Astrocyte (in vitro differentiated cells and primary cell): ENCODE results near the gene TMUB1. TPM values are rescaled to one million over a fixed set of nuclear protein-coding genes. Genes with fewer than 3 reads are reported as not detected.
A peak's percentile ranks its signal among the peaks of the same experiment; 100 is the strongest.

Source experiments
- DNase-seq: peaks from one replicate; pipeline ENCODE4 v3.0.0-alpha.2; 2010; ENCODE audit warnings: low read depth
- FAIRE-seq: peaks from 2 replicates; lab custom pipeline; 2011; peaks lifted over from hg19 to GRCh38; lab: Jason Lieb, UNC
- H2AFZ ChIP-seq: 2 replicates; pipeline ENCODE4 v1.6.0; 2012; ENCODE audit warnings: low read depth, low read length, inconsistent platforms
- H3K27ac ChIP-seq: 2 replicates; pipeline ENCODE4 v1.5.1; 2011; ENCODE audit warnings: low read depth, low read length, inconsistent platforms
- H3K27me3 ChIP-seq: 2 replicates; pipeline ENCODE4 v1.6.0; 2011; ENCODE audit warnings: low read length, inconsistent platforms; ENCODE audit not compliant: insufficient read depth
- H3K36me3 ChIP-seq: 2 replicates; pipeline ENCODE4 v1.5.1; 2011; ENCODE audit warnings: low read length, inconsistent platforms; ENCODE audit not compliant: insufficient read depth
- H3K4me1 ChIP-seq: 2 replicates; pipeline ENCODE4 v1.5.1; 2011; ENCODE audit warnings: low read length, inconsistent platforms; ENCODE audit not compliant: insufficient read depth
- H3K4me2 ChIP-seq: 2 replicates; pipeline ENCODE4 v1.6.0; 2012; ENCODE audit warnings: low read length, inconsistent platforms
- H3K4me3 ChIP-seq: 2 replicates; pipeline ENCODE4 v1.5.1; 2011; ENCODE audit warnings: low read depth, mild to moderate bottlenecking, low read length, inconsistent platforms; ENCODE audit not compliant: insufficient read depth
- H3K79me2 ChIP-seq: 2 replicates; pipeline ENCODE4 v1.6.0; 2012; ENCODE audit warnings: mild to moderate bottlenecking, low read length, inconsistent platforms; ENCODE audit not compliant: insufficient read depth
- H3K9ac ChIP-seq: 2 replicates; pipeline ENCODE4 v1.6.0; 2012; ENCODE audit warnings: mild to moderate bottlenecking, low read length, inconsistent platforms
- H3K9me3 ChIP-seq: 2 replicates; pipeline ENCODE4 v1.5.1; 2012; ENCODE audit warnings: low read depth, mild to moderate bottlenecking, low read length, inconsistent platforms; ENCODE audit not compliant: insufficient read depth
- H4K20me1 ChIP-seq: 2 replicates; pipeline ENCODE4 v1.6.0; 2012; ENCODE audit warnings: low read length, inconsistent platforms; ENCODE audit not compliant: insufficient read depth
- H3K27ac Mint-ChIP-seq: one replicate; pipeline ENCODE4 v1.8.0; 2021; ENCODE audit warnings: mild to moderate bottlenecking, mixed read lengths; ENCODE audit not compliant: unreplicated experiment
- H3K27me3 Mint-ChIP-seq: one replicate; pipeline ENCODE4 v1.8.0; 2021; ENCODE audit warnings: low read depth, mixed read lengths; ENCODE audit not compliant: unreplicated experiment
- H3K36me3 Mint-ChIP-seq: one replicate; pipeline ENCODE4 v1.8.0; 2021; ENCODE audit warnings: low read depth, mixed read lengths; ENCODE audit not compliant: unreplicated experiment
- H3K4me1 Mint-ChIP-seq: one replicate; pipeline ENCODE4 v1.8.0; 2021; ENCODE audit warnings: low read depth, mixed read lengths; ENCODE audit not compliant: unreplicated experiment
- H3K4me3 Mint-ChIP-seq: one replicate; pipeline ENCODE4 v1.8.0; 2021; ENCODE audit warnings: mild to moderate bottlenecking, moderate library complexity, mixed read lengths; ENCODE audit not compliant: unreplicated experiment
- H3K9me3 Mint-ChIP-seq: one replicate; pipeline ENCODE4 v1.8.0; 2021; ENCODE audit warnings: mild to moderate bottlenecking, mixed read lengths; ENCODE audit not compliant: unreplicated experiment
- EZH2 ChIP-seq: IDR thresholded peaks from 2 replicates; pipeline ENCODE4 v1.6.1; 2012; ENCODE audit warnings: mild to moderate bottlenecking, low read length, inconsistent platforms; ENCODE audit not compliant: insufficient read depth
- total RNA-seq: library from RNA; stranded (reverse); gene quantifications from 2 replicates; pipeline ENCODE4 v1.2.1, GENCODE V29; 2021
- TF ChIP-seq, protein P1 (sequence below): IDR thresholded peaks from 2 replicates; pipeline ENCODE4 v1.5.1; 2011; ENCODE audit warnings: low read depth, mild to moderate bottlenecking, inconsistent platforms, low read length, moderate library complexity; ENCODE audit not compliant: insufficient read depth

The TMUB1 gene
- total RNA-seq, 1 donor from 2014 or later: 42.9 TPM

- peaks cover 57% of the 10 kb centered on the region for H3K79me2 ChIP-seq
- H3K4me1 Mint-ChIP-seq: peaks cover 19% of the 10 kb centered on the region
- H3K4me3 ChIP-seq: no peak overlapping the region
- no peak overlapping the region for H3K27ac ChIP-seq
- no peak overlapping the region for H3K4me2 ChIP-seq
- H4K20me1 ChIP-seq: peaks cover 75% of the 10 kb centered on the region
- no peaks in the 10 kb centered on the region for H3K9me3 ChIP-seq
- no peak overlapping the region for H3K4me3 Mint-ChIP-seq
- no peaks in the 10 kb centered on the region for H3K27me3 Mint-ChIP-seq
- peaks cover 11% of the 10 kb centered on the region for H3K36me3 Mint-ChIP-seq
- no peak overlapping the region for H3K9ac ChIP-seq
- peaks cover 35% of the 10 kb centered on the region for H3K4me1 ChIP-seq
- H3K9me3 Mint-ChIP-seq: no peaks in the 10 kb centered on the region
- peaks cover 27% of the 10 kb centered on the region for H3K36me3 ChIP-seq
- no peak overlapping the region for H2AFZ ChIP-seq
- no peak for TF ChIP-seq EZH2
- TF ChIP-seq, protein P1, sequence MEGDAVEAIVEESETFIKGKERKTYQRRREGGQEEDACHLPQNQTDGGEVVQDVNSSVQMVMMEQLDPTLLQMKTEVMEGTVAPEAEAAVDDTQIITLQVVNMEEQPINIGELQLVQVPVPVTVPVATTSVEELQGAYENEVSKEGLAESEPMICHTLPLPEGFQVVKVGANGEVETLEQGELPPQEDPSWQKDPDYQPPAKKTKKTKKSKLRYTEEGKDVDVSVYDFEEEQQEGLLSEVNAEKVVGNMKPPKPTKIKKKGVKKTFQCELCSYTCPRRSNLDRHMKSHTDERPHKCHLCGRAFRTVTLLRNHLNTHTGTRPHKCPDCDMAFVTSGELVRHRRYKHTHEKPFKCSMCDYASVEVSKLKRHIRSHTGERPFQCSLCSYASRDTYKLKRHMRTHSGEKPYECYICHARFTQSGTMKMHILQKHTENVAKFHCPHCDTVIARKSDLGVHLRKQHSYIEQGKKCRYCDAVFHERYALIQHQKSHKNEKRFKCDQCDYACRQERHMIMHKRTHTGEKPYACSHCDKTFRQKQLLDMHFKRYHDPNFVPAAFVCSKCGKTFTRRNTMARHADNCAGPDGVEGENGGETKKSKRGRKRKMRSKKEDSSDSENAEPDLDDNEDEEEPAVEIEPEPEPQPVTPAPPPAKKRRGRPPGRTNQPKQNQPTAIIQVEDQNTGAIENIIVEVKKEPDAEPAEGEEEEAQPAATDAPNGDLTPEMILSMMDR: no peak
- no peak for DNase-seq
- no peak for FAIRE-seq
- H3K27me3 ChIP-seq: no peaks in the 10 kb centered on the region
- H3K27ac Mint-ChIP-seq: no peak overlapping the region
Measured at GRCh38 chr7:151064454-151064853, 18.8 kb downstream of the TMUB1 start.

DNA sequence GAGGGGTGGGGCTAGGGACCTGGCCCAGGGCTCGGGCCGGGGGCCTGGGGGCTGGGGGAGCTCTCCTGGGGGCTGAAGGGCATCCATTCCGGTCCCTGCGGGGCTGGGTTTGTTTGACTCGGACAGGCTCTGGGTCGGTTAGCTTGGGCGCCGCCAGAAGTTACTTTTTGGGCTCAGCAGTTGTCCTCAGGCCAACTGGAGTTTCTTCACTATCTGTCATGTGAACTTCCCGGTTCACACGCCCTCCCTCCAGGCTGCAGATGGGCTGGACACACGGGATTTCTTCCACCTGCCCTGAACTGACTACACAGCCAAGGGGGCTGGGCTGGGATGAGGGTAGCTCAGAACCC, 20.1 kb downstream of the TMUB1 start:
- H3K4me3 ChIP-seq: peak overlapping the region; percentile 23
- no peak overlapping the region for H2AFZ ChIP-seq

More for the DNA sequence above, 20.1 kb downstream of the TMUB1 start:
- Histone ChIP-seq H4K20me1 (peaks cover 68% of the 10 kb centered on the region), H3K4me2 (peak overlapping the region; percentile 77), H3K27ac (peak overlapping the region; percentile 51), H3K9ac (peak overlapping the region; percentile 58), H3K36me3 (peaks cover 21% of the 10 kb centered on the region), H3K4me1 (peaks cover 45% of the 10 kb centered on the region), H3K9me3 (no peaks in the 10 kb centered on the region), H3K27me3 (no peaks in the 10 kb centered on the region), H3K79me2 (peaks cover 53% of the 10 kb centered on the region)
- Mint-ChIP-seq H3K9me3 (no peaks in the 10 kb centered on the region), H3K27me3 (no peaks in the 10 kb centered on the region), H3K27ac (peak overlapping the region; percentile 94), H3K36me3 (peaks cover 11% of the 10 kb centered on the region), H3K4me1 (peaks cover 27% of the 10 kb centered on the region), H3K4me3 (peak overlapping the region; percentile 79)
- DNase-seq (peak; percentile 57), FAIRE-seq (no peak)
- TF ChIP-seq EZH2: no peak
- TF ChIP-seq, protein P1: no peak
